K562 (cell line): ENCODE data around the gene RNF115. TPM values are rescaled to one million over a fixed set of nuclear protein-coding genes. Genes with fewer than 3 reads are reported as not detected.

Source experiments
- MCM3 ChIP-seq: fragments of 450-650 bp; IDR thresholded peaks from 2 replicates; pipeline ENCODE4 v1.6.1; 2016
- polyA plus RNA-seq, 8 experiments: library from polyadenylated mRNA; depleted of rRNA in 4 of 8; stranded (reverse) in 5 of 8; unstranded in 3 of 8; fragments of >200 nt; fragmentation: Nextera tagmentation in 2 of 8; fragmentation: Illumina TruSeq in 1 of 8; extraction: Ambion mirVana in 2 of 8; extraction: Trizol in 1 of 8; gene quantifications; 2 replicates each; pipeline versions ENCODE4 v1.2.1 to v1.2.3, GENCODE V29; 2011 to 2014; ENCODE audit warnings: inconsistent platforms in 1 of 8, missing spikeins in 1 of 8
- total RNA-seq, 7 experiments: library from RNA; depleted of rRNA in 6 of 7; stranded (reverse); fragments of >200 nt in 6 of 7; fragmentation: Illumina TruSeq in 2 of 7; extraction: Trizol in 2 of 7; gene quantifications; 2 replicates each; pipeline versions ENCODE4 v1.2.1 to v1.2.3, GENCODE V29; 2011 to 2021; ENCODE audit warnings: low replicate concordance in 1 of 7
- TF ChIP-seq, protein P1 (sequence below): fragments of 200-600 bp; sonication (generic); IDR thresholded peaks from one replicate; pipeline ENCODE4 v1.6.1; 2012; ENCODE audit warnings: mild to moderate bottlenecking, low read depth, low read length, inconsistent platforms

The RNF115 gene
- total and polyA plus RNA-seq, 9 of the 15 experiments (the other 6 are each of a cell fraction or from before 2014, with no cell fraction given) = 1.9 to 14.3 (median 9.5) TPM

DNA sequence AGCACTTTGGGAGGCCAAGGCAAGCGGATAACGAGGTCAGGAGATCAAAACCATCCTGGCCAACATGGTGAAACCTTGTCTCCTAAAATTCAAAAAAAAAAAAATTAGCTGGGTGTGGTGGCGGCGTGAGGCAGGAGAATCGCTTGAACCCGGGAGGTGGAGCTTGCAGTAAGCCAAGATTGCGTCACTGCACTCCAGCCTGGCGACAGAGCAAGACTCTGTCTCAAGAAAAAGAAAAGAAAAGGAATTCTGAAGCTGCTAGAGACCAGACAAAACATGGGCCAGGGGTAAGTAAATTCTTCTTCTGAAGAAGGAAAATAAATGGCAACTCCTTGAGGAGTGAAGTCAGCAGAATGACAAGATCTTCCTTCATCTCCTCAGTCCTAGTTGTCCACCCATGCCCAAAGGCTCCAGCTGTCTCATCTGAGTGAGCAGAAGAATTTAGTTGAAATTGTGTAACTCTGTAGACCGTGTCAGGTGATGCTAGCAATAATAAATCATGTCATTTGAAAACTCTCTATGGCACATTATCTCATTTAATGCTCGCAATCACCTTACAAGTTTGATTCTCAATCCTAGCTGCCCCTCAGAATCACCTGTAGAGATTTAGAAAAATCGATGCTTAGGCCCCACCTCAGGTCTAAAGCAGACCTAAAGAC is 131.0 kb downstream of the RNF115 start (continued):
- TF ChIP-seq, protein P1, sequence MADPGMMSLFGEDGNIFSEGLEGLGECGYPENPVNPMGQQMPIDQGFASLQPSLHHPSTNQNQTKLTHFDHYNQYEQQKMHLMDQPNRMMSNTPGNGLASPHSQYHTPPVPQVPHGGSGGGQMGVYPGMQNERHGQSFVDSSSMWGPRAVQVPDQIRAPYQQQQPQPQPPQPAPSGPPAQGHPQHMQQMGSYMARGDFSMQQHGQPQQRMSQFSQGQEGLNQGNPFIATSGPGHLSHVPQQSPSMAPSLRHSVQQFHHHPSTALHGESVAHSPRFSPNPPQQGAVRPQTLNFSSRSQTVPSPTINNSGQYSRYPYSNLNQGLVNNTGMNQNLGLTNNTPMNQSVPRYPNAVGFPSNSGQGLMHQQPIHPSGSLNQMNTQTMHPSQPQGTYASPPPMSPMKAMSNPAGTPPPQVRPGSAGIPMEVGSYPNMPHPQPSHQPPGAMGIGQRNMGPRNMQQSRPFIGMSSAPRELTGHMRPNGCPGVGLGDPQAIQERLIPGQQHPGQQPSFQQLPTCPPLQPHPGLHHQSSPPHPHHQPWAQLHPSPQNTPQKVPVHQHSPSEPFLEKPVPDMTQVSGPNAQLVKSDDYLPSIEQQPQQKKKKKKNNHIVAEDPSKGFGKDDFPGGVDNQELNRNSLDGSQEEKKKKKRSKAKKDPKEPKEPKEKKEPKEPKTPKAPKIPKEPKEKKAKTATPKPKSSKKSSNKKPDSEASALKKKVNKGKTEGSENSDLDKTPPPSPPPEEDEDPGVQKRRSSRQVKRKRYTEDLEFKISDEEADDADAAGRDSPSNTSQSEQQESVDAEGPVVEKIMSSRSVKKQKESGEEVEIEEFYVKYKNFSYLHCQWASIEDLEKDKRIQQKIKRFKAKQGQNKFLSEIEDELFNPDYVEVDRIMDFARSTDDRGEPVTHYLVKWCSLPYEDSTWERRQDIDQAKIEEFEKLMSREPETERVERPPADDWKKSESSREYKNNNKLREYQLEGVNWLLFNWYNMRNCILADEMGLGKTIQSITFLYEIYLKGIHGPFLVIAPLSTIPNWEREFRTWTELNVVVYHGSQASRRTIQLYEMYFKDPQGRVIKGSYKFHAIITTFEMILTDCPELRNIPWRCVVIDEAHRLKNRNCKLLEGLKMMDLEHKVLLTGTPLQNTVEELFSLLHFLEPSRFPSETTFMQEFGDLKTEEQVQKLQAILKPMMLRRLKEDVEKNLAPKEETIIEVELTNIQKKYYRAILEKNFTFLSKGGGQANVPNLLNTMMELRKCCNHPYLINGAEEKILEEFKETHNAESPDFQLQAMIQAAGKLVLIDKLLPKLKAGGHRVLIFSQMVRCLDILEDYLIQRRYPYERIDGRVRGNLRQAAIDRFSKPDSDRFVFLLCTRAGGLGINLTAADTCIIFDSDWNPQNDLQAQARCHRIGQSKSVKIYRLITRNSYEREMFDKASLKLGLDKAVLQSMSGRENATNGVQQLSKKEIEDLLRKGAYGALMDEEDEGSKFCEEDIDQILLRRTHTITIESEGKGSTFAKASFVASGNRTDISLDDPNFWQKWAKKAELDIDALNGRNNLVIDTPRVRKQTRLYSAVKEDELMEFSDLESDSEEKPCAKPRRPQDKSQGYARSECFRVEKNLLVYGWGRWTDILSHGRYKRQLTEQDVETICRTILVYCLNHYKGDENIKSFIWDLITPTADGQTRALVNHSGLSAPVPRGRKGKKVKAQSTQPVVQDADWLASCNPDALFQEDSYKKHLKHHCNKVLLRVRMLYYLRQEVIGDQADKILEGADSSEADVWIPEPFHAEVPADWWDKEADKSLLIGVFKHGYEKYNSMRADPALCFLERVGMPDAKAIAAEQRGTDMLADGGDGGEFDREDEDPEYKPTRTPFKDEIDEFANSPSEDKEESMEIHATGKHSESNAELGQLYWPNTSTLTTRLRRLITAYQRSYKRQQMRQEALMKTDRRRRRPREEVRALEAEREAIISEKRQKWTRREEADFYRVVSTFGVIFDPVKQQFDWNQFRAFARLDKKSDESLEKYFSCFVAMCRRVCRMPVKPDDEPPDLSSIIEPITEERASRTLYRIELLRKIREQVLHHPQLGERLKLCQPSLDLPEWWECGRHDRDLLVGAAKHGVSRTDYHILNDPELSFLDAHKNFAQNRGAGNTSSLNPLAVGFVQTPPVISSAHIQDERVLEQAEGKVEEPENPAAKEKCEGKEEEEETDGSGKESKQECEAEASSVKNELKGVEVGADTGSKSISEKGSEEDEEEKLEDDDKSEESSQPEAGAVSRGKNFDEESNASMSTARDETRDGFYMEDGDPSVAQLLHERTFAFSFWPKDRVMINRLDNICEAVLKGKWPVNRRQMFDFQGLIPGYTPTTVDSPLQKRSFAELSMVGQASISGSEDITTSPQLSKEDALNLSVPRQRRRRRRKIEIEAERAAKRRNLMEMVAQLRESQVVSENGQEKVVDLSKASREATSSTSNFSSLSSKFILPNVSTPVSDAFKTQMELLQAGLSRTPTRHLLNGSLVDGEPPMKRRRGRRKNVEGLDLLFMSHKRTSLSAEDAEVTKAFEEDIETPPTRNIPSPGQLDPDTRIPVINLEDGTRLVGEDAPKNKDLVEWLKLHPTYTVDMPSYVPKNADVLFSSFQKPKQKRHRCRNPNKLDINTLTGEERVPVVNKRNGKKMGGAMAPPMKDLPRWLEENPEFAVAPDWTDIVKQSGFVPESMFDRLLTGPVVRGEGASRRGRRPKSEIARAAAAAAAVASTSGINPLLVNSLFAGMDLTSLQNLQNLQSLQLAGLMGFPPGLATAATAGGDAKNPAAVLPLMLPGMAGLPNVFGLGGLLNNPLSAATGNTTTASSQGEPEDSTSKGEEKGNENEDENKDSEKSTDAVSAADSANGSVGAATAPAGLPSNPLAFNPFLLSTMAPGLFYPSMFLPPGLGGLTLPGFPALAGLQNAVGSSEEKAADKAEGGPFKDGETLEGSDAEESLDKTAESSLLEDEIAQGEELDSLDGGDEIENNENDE = no peak
- TF ChIP-seq MCM3 = no peak
